Measurements from ENCODE around the gene UBE3B. TPM values are rescaled to one million over a fixed set of nuclear protein-coding genes. Genes with fewer than 3 reads are reported as not detected.

Gene UBE3B
- total RNA-seq, 2 donors from 2014 or later: 57.9 to 85.8 TPM

- H3K4me1 ChIP-seq (replicated peaks): no peaks in the 10 kb centered on the region
- H3K27ac ChIP-seq: no peak overlapping the region
- no peak overlapping the region for H3K4me3 ChIP-seq
- H3K9me3 ChIP-seq: no peaks in the 10 kb centered on the region
- TF ChIP-seq CTCF (IDR thresholded peaks at IDR 0.05) (no peak), POLR2A (IDR thresholded peaks at IDR 0.05) (no peak), POLR2AphosphoS5 (IDR thresholded peaks at IDR 0.05) (no peak)
- intact Hi-C loops (cut with DNase I): no loop called here
- H3K36me3 ChIP-seq: no peaks in the 10 kb centered on the region
- H3K27me3 ChIP-seq (replicated peaks; ENCODE audit: insufficient read depth): no peaks in the 10 kb centered on the region
- no peak for DNase-seq (ENCODE audit: low spot score)
- WGBS: 78% methylated on average over 18 of the region's 18 CpGs
Measured at GRCh38 chr12:109555431-109556315, 78.2 kb downstream of the UBE3B start.

GRCh38 chr12:109557200-109557599 is 79.8 kb downstream of the UBE3B start:
- Histone ChIP-seq H3K9me3 (no peaks in the 10 kb centered on the region), H3K4me3 (no peak overlapping the region), H3K27ac (no peak overlapping the region), H3K4me1 (replicated peaks) (no peaks in the 10 kb centered on the region), H3K27me3 (replicated peaks; ENCODE audit: insufficient read depth) (no peaks in the 10 kb centered on the region), H3K36me3 (no peaks in the 10 kb centered on the region)
- TF ChIP-seq POLR2AphosphoS5 (IDR thresholded peaks at IDR 0.05) (no peak), POLR2A (IDR thresholded peaks at IDR 0.05) (no peak), CTCF (IDR thresholded peaks at IDR 0.05) (no peak)
- intact Hi-C loops (cut with DNase I): no loop called here
- 87% methylated on average over 10 of the region's 10 CpGs for WGBS
- DNase-seq (ENCODE audit: low spot score): no peak

- Histone ChIP-seq H3K9me3 (no peaks in the 10 kb centered on the region), H3K27me3 (replicated peaks; ENCODE audit: insufficient read depth) (no peaks in the 10 kb centered on the region), H3K27ac (no peak overlapping the region), H3K4me3 (no peak overlapping the region), H3K36me3 (no peaks in the 10 kb centered on the region), H3K4me1 (replicated peaks) (no peaks in the 10 kb centered on the region)
- TF ChIP-seq CTCF (IDR thresholded peaks at IDR 0.05) (no peak), POLR2AphosphoS5 (IDR thresholded peaks at IDR 0.05) (no peak), POLR2A (IDR thresholded peaks at IDR 0.05) (no peak)
- intact Hi-C loops (cut with DNase I): no loop called here
- no peak for DNase-seq (ENCODE audit: low spot score)
- WGBS: 79% methylated on average over 10 of the region's 12 CpGs
Measured at GRCh38 chr12:109557805-109558204, 80.4 kb downstream of the UBE3B start.

GRCh38 chr12:109558374-109559199 is 81.2 kb downstream of the UBE3B start:
- no peak for TF ChIP-seq POLR2A (IDR thresholded peaks at IDR 0.05)
- TF ChIP-seq POLR2AphosphoS5 (IDR thresholded peaks at IDR 0.05): no peak
- no peak for TF ChIP-seq CTCF (IDR thresholded peaks at IDR 0.05)
- WGBS: 91% methylated on average over 22 of the region's 25 CpGs
- H3K36me3 ChIP-seq: no peaks in the 10 kb centered on the region
- H3K27ac ChIP-seq: no peak overlapping the region
- no peak overlapping the region for H3K4me3 ChIP-seq
- H3K4me1 ChIP-seq (replicated peaks): no peaks in the 10 kb centered on the region
- H3K27me3 ChIP-seq (replicated peaks; ENCODE audit: insufficient read depth): no peaks in the 10 kb centered on the region
- intact Hi-C loops (cut with DNase I): no loop called here
- DNase-seq (ENCODE audit: low spot score): no peak
- H3K9me3 ChIP-seq: no peaks in the 10 kb centered on the region

Data from prostate gland (tissue), 2 donors.